CD1c-positive myeloid dendritic cell (primary cell): ENCODE measurements around the gene XPR1.

Experiments
- DNase-seq: peaks from one replicate; pipeline ENCODE4 v3.0.0-alpha.2; 2016; ENCODE audit errors: extremely low spot score

XPR1 gene

GRCh38 chr1:180839547-180839946, 207.7 kb downstream of the XPR1 start:
- DNase-seq = no peak

DNA sequence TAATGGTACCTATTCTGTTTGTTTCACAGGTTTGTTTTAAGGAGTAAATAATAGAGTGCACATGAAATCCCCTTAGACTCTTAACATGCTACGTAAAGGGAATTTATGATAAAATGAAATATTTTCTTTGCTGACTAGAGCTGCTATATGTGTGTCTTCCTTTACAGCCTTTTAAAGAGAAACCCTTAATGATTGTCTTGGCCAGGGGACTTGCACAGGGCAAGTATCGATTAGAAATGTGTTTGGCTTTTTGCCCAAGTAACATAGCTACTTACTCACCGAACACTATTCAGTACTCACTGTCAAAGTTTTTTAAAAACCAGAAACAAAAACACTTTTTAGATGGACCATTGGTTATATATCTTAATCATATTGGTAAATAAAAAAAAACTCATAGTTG, 209.6 kb downstream of the XPR1 start:
- no peak for DNase-seq

- DNase-seq = no peak
These were observed 210.2 kb downstream of the XPR1 start for GRCh38 chr1:180842052-180842451.

DNA sequence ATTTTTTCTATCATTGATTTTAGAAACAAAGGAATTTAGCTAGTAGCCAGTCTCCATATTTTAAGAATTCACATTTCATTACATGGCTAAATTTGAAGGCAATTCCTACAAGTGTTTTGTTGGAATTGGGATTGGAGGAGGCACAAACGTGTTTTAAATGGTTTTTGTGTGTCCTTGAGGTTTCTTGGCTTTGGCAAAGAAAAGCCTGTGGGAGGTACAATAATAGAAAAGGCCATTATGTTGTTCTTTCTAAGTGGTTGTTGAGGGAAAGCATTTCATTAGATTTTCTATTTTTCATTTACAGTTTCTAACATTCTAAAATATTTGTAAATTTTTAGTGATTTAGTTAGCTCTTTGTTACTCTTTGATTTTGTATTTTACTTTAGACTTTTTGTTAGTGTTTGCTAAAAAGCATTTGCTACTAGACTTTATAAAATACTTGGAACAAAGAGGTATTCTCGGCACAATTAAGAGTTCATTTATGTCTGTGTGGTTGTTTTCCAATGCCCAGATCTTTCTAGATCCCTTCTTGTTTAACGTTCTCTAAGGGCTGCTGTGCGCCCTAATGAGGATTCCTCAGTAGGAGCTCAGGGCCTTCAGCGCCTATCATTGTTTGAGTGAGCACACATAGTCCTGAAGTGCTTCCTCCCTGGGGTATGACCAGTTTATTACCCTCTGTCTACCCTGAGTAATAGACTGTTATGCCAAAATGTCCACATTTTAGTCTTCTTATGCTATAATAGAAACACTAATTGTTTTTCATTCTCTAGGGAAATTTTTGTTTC, 210.9 kb downstream of the XPR1 start:
- DNase-seq = no peak

- DNase-seq = no peak
These were observed 213.5 kb downstream of the XPR1 start for GRCh38 chr1:180845352-180845751.

DNA sequence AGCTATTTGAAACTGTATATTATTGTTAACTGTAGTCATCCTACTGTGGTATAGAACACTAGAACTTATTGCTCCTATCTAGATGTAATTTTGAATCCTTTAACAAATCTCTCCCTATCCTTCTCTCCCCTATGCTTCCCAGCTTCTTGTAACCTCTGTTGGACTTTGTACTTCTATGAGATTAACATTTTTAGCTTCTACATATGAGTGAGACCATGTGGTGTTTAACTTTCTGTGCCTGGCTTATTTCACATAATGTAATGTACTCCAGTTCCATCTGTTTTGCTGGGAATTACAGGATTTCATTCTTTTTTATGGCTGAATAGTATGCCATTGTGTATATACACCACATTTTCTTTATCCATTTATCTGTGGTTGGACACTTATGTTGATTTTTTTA, 216.4 kb downstream of the XPR1 start:
- no peak for DNase-seq

GRCh38 chr1:180849031-180849775, 217.4 kb downstream of the XPR1 start:
- no peak for DNase-seq

GRCh38 chr1:180851995-180852887, 220.4 kb downstream of the XPR1 start:
- peak; percentile 41 for DNase-seq

- no peak for DNase-seq
These were observed 222.2 kb downstream of the XPR1 start for GRCh38 chr1:180854001-180854400.

GRCh38 chr1:180854456-180854855, 222.6 kb downstream of the XPR1 start:
- DNase-seq = no peak

GRCh38 chr1:180857947-180858725, 226.3 kb downstream of the XPR1 start:
- DNase-seq = peak; percentile 72

- no peak for DNase-seq
These were observed 227.5 kb downstream of the XPR1 start for GRCh38 chr1:180859306-180859705.

- DNase-seq = no peak
These were observed 228.7 kb downstream of the XPR1 start for GRCh38 chr1:180860535-180860934.

- DNase-seq = no peak
These were observed 230.5 kb downstream of the XPR1 start for GRCh38 chr1:180862305-180862704.

- DNase-seq = peak; percentile 73
These were observed 231.4 kb downstream of the XPR1 start for GRCh38 chr1:180863158-180863775.

- peak; percentile 29 for DNase-seq
These were observed 250.1 kb downstream of the XPR1 start for GRCh38 chr1:180881806-180882509.

DNA sequence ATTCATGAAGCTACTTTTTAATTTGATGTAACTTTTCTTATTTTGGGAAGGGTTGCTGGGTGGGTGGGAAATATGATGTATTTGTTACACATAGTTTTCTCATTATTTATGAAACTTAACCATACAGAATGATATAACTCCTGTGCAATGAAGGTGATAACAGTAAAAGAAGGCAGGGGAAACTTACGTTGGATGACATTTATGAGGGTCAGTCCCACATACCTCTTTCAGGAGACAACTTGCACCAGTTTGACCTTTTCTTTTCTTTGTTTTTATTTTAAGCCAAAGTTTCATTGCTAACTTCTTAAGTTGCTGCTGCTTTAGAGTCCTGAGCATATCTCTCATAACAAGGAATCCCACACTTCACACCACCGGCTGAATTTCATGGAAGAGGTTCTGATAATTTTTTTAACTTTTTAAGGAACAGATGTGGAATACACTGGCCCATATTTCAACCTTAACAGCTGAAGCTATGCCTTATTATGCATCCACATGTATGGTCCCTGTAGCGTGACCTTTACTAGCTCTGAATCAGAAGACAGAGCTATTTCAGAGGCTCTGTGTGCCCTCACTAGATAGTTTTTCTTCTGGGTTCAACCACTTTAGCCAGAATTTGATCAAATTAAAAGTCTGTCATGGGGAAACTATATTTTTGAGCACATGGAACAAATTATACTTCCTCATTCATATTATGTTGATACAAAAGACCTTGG, 252.9 kb downstream of the XPR1 start:
- DNase-seq = no peak

- no peak for DNase-seq
These were observed 254.5 kb downstream of the XPR1 start for GRCh38 chr1:180886338-180886737.

DNA sequence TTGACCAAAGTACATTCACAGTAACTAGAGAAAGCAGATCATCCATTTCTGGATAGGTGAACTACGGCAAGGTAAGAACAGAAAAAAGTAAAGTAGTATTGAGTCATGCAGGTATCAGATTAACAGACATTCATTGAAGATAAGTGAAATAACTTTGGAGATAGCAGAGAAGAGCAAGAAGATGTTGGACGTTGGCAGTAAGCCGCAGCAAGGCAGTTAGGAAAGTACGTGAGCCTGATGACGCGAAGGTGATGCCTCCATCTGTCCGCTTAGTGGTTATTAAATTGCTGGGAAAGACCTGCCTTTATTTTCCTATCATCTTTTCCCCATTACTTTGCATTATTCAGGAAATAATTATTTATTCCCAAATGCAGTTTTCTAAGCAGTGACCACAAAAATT, 256.0 kb downstream of the XPR1 start:
- no peak for DNase-seq

DNA sequence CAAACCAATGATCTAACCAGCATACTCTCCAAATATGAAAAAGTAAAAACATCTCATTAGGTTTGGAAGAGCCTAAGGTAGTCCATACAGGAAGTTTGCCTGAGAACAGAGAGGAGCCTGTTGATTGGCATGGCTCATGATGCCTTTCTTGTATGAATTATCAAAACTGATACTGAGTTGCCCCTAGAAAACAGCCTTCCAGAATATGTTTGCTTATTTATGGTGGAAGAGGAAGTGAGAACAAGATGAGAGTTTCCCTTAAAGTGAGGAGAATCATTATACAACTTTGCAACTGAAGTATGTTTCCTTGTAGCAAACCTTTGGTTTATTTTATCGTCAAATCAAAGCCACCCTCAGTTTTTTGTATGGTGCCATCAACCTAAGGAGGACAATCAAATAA, 257.0 kb downstream of the XPR1 start:
- peak; percentile 17 for DNase-seq
